ENCODE measurements around the gene ARHGAP26.

The ARHGAP26 gene

GRCh38 chr5:143145243-143146160 is 375.3 kb downstream of the ARHGAP26 start:
- DNase-seq (ENCODE audit: low spot score) = no peak

DNA sequence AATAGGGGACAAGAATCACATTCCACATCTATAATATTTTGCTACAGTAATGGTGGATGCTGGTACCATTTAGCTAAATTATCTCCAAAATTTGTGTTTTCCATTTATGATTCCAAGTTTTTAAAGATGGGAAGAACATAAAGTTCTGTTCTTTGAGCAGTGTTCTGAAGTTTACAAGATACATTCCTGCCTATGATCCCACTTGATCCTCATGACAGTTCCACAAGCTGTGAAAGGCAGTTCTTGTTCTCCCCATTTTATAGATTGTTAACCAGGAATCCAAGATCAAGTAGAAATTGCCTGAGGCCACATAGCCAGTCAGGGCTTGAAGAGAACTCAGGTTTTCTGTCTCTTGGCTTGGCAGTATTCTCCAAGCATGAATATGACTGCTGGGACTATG is 376.0 kb downstream of the ARHGAP26 start:
- no peak for DNase-seq (ENCODE audit: low spot score)

GRCh38 chr5:143147383-143147782 is 377.2 kb downstream of the ARHGAP26 start:
- DNase-seq (ENCODE audit: low spot score) = no peak

- DNase-seq (ENCODE audit: low spot score) = peak; percentile 53
These were observed 377.7 kb downstream of the ARHGAP26 start for GRCh38 chr5:143147902-143148301.

- DNase-seq (ENCODE audit: low spot score) = peak; percentile 37
These were observed 378.6 kb downstream of the ARHGAP26 start for GRCh38 chr5:143148771-143149170.

GRCh38 chr5:143149759-143150158 is 379.6 kb downstream of the ARHGAP26 start:
- DNase-seq (ENCODE audit: low spot score) = no peak

DNA sequence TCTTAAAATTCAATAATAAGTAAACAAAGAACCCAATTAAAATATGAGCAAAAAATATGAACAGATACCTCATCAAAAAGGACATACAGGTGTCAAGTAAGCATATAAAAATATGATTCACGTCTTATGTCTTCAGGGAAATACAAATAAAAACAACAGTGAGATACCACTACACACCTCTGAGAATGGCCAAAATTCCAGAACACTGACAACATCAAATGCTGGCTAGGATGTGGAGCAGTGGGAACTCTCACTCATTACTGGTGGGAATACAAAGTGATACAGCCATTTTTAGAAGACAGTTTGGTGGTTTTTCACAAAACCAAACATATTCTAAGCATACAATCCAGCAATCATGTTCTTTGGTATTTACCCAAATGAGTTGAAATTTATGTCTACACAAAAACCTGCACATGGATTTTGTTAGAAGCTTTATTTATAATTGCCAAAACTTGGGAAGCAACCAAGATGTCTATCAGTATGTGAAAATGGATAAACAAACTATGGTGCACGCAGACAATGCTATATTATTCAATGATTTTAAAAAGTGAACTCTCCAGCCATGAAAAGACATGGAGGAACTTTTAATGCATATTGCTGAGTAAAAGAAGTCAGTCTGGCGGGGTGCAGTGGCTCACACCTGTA is 381.0 kb downstream of the ARHGAP26 start:
- no peak for DNase-seq (ENCODE audit: low spot score)

- DNase-seq (ENCODE audit: low spot score) = no peak
These were observed 382.3 kb downstream of the ARHGAP26 start for GRCh38 chr5:143152445-143152844.

DNA sequence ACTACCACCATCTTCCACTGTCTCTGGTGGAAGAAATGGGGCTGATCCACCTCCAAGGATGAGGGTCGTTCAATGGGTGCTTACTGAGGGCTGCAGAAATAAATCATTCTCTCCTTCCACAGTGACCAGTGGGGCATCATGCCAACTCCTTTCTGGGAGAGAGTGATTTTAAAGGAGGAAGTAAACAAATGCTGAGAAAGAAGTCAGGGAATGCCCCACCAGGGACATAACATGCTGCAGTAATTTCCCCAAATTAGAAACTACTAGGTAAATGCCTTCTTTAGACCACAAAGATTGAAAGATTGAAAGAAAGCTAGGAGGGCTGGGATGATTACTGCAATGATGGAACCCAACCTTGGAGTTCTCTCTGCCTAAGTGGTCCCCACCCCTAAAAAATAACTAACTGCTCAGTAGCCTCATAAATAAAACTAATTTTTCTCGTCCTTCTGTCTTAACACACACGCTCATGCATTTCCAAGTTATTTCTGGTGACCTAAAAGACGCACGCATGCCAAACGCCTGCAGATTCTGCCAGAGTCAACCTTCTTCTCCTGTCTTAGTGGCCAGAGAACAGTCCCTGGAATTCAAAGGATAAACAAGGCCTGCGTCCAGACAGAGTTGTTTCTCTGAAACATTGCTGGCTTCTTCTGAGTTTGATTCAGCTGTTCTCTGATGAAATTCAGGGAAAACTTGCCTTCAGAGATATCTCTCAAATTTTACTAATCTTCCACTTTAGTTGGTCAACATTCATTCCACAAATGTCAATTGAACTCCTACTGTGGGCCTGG is 383.3 kb downstream of the ARHGAP26 start:
- DNase-seq (ENCODE audit: low spot score) = peak; percentile 77

- DNase-seq (ENCODE audit: low spot score) = peak; percentile 71
These were observed 384.6 kb downstream of the ARHGAP26 start for GRCh38 chr5:143154510-143155370.

- peak; percentile 31 for DNase-seq (ENCODE audit: low spot score)
These were observed 385.3 kb downstream of the ARHGAP26 start for GRCh38 chr5:143155455-143155854.

GRCh38 chr5:143156086-143156485 is 385.9 kb downstream of the ARHGAP26 start:
- peak; percentile 5 for DNase-seq (ENCODE audit: low spot score)

- DNase-seq (ENCODE audit: low spot score) = peak; percentile 21
These were observed 386.4 kb downstream of the ARHGAP26 start for GRCh38 chr5:143156572-143156971.

- DNase-seq (ENCODE audit: low spot score) = no peak
These were observed 388.9 kb downstream of the ARHGAP26 start for GRCh38 chr5:143159031-143159430.

DNA sequence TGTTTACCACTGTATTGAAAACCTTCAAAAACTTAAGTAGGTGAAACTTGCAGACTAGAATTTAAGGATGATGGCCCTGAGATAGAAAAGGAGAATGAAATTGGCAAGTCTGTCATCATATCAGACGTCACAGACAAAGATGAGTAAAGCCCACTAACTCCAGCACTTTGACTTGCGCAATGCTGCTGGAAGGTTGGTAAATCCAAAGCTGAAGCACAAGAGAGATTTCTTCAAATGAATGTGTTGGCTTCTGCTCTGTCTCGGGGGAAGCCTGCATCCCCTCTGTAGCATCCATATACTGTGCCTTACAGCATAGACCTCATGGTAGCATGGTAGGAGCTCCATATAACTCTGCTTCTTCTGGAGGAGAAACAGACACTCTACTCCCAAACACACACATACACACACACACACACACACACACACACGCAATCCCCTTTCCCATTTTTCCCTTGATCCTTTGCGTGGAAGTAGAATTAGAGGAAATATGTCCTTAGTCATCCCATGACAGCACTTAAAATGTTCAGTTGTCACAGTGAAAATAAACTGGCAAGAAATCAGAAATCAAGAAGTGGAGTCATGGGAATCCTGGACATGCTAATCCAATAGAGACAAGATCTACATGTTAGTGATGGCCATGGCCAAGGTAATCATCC is 391.8 kb downstream of the ARHGAP26 start:
- DNase-seq (ENCODE audit: low spot score) = peak; percentile 58

GRCh38 chr5:143162810-143163209 is 392.6 kb downstream of the ARHGAP26 start:
- DNase-seq (ENCODE audit: low spot score) = no peak

DNA sequence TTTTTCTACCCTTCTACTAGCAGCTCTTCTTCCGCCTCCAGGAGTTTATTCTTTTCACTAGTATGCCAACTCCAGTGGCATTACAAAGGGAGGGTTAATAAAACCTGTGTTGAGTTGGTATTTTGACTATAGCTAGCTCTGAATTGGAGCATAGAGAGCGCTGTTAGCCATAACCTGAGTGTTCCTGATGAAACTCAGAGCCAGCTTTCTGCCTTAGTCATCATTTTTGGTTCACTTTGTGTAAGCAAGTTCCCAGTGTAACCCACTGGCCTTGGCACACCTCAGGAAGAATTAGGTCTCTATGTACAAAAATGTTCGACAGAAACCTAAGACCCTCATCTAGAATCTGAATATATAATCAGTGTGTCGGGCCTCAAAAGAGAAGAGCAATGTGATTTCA is 394.4 kb downstream of the ARHGAP26 start:
- no peak for DNase-seq (ENCODE audit: low spot score)

DNA sequence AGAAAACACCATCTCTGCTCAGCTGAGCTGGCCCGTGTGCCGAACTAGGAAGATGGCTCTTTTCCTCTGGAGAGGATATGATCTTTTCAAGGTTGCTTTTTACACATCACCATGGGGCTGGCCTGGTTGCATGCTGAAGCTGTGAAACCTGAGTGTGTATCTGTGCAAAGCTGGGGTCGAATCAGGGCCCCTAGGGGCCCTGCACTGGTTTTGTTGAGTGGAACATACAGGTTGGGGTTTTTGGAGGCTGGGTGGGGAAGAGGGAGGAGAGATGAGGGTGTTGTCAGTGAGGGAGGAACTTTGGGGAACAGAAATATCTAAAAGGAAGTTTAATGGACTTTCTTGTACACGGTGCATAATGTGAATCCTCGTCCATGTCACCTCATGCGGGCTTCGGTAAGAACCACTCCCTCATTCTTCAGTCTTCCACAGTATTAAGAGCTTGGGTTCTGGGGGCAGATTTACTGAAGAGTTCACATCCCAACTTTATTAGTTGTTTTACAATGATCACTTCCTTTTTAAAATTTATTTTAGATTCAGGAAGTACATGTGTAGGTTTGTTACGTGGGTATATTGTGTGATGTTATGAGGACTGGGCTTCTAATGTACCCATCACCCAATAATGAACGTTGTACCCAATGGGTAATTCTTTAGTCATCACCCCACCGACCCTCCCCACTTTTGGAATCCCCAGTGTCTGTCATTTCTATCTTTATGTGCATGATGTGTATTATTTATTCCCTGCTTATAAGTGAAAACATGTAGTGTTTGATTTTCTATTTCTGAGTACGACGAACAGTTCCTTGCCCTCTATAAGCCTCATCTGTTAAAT is 395.1 kb downstream of the ARHGAP26 start:
- DNase-seq (ENCODE audit: low spot score) = no peak

DNA sequence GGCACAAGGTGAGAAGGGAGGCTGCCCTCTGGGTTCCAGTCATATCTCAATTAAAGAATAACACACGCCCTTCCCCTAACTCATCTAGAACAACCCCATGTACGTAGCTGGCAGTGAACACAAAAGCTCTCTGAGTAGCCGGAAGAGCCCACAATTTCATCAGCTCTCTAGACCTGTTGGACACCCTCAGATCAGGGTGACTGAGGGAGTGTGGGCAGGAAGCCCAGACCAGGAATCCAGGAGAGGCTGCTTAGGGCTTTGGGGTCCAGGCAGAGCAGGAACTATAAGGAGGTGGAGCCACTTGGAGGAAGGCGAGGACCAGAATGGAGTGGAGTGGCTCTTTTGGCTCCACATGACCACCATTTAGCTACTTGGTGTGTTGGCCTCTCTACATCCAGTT is 395.9 kb downstream of the ARHGAP26 start:
- DNase-seq (ENCODE audit: low spot score) = no peak
